ENCODE data around the gene RPL36.

DNA sequence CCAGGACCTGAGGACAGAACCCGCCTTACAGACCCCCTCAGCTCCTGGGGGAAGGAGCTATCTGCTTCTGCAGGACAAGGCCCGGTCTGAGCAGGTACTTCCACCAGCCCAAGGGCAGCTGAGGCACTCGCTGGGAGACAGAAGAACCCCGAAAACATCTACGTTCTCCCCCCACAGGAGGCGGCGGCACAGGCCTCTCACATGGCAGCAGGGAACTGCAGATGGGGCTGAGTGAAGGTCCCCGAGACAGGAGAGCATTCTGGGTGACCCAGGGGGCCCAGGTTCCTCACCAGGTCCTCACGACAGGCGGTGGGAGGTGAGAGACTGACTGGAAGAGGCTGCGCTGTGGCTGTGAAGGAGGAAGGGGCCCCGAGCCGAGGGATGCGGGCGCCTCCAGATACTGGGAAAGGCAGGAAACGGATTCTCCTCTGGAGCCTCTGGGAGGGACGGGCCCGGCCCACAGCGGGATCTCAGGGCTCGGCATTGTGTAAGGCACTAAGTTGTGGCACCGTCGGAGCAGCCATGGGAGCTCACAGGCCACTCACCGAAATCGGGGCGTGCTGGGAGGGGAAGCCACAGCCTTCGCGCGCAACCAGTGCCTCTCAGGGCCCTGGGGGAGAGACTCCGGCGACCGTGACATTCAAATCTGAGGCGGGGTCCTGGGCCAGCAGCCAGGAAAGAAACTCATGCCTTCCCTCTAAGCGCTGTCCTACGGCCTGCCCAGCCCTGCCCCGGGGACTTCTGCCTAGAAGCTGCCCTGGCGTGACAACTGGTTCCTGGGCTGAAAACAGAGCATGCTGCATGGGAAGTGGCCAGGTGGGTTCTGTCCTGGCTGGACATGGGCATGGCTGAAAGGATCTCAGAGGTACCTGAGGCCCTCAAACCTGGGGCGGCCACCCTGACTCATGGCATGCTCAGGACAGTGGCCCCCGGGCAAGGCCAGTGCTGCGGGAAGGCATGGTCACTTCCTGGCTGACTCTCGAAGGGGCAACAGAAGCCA is 14.0 kb downstream of the RPL36 start:
- TF ChIP-seq SUZ12 (IDR thresholded peaks at IDR 0.05; ENCODE audit: extremely low read depth, insufficient read depth, insufficient read length) (no peak), ZNF274 (IDR thresholded peaks at IDR 0.05; ENCODE audit: low read depth, low read length) (no peak)
